HG02852 (cell line): ENCODE measurements around the gene DPF3.
A peak's percentile ranks its signal among the peaks of the same experiment; 100 is the strongest.

Experiments
- ATAC-seq: cut with Tn5 transposase; IDR thresholded peaks from one replicate; pipeline ENCODE4 v1.9.1; 2021; ENCODE audit warnings: mild to moderate bottlenecking, moderate library complexity; ENCODE audit not compliant: unreplicated experiment

DPF3 gene

DNA sequence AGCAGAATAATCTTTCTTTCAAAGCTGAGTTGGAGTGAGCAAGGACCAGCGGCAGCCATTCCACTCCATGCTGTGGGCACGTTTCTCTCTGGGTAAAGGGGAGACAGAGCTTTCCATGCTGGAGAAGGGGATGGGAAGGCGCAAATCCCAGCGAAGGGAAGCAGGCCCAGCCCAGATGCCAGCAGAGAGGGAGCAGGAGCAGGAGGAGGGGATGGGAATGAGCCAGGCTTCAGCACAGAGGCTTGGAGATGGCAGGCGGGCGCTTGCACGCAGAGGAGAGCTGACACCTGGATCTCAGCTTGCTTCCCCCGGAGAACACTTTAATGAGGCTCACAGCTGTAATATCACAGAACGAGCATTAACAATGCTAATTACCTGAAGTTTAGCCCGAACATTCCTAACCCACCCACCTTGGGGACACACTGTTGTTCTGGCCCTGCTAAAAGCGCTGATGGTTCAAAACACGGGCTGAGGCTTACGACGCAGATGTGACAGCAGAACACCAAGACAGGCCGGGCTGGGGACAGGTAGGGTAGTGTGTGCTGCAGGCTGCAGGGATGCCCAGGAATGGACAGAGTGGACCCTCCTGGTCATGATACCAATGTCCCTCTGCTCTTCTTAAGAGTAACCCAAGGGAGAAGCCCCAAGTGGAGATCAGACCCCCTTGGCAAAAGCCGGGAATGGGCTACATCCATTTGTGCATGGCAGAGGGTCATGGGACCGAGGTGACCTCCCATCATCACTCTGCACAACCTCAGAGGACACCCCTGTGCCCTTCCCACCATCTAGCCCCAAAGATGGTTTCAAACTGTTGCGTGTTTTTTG is 288.6 kb downstream of the DPF3 start:
- ATAC-seq: no peak

DNA sequence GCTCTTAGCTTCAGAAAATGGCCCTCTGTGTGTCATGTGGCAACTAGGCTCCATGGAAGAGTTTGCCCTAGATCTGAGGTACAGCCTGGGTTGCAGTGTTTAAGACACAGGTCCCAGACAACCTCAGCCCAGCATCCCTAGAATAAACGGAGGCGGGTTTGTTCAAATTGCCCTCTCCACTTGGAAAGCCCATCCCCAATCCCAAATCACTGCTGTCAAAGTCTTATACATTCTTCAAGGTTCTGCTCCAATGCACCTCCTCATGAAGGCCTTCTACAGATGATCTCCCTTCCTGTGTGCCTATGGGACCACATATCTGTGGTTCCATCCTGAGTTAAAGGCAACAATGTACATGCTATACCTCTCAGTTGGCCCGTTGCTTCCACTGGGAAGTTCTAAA is 289.8 kb downstream of the DPF3 start:
- ATAC-seq: no peak

DNA sequence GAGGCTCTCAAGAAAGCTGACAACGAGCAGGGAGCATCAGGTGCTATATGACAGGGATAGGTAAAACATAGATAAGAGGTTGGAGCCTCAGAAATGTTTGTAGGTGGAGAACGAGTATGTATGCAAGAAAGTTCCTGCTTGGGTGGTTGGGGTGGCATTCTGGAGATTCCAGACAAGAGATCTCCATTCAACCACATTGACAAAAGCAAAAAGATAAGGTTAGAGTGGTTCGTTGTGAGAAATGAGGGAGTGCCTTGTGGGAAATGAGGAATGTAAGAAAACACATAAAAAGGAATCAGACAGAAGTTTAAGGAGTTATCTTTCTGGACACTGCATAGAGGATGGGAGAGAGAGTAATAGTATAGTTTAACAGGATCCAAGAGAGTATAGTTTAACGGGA is 290.3 kb downstream of the DPF3 start:
- no peak for ATAC-seq

DNA sequence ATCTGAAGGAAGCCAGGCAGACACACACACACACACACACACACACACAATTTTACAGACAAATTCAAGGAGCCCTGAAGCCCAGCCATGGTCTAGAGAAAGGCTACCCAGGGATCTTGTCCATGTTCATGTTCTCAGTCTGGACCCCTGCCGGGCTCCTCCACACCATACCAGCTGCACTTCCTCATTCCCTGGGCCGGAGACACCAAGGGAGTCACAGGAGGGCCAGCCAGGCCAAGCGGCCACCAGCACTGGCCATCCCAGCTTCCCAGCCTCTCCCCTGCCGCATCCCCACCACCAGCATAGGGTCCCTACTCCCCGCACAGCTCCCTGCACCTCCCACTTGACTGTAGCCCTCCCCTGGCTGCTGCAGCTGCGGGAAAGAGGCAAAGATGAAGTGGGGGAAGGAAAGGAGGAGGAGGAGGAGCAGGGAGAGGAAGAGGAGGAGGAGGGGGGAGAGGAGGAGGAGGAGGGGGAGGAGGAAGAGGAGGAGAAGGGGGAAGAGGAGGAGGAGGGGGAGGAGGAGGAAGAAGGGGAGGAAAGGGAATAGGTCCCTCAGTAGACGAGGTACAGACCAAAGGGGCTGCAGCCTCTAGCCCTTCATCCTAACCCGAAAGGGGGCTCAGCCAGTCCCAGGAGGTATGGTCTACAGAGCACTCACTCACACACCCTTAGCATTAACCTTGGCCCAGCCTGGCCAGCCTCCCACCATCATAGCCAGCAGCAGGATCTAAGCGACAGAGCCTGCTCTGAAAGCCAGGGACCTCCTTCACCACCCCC is 293.2 kb downstream of the DPF3 start:
- ATAC-seq: no peak

DNA sequence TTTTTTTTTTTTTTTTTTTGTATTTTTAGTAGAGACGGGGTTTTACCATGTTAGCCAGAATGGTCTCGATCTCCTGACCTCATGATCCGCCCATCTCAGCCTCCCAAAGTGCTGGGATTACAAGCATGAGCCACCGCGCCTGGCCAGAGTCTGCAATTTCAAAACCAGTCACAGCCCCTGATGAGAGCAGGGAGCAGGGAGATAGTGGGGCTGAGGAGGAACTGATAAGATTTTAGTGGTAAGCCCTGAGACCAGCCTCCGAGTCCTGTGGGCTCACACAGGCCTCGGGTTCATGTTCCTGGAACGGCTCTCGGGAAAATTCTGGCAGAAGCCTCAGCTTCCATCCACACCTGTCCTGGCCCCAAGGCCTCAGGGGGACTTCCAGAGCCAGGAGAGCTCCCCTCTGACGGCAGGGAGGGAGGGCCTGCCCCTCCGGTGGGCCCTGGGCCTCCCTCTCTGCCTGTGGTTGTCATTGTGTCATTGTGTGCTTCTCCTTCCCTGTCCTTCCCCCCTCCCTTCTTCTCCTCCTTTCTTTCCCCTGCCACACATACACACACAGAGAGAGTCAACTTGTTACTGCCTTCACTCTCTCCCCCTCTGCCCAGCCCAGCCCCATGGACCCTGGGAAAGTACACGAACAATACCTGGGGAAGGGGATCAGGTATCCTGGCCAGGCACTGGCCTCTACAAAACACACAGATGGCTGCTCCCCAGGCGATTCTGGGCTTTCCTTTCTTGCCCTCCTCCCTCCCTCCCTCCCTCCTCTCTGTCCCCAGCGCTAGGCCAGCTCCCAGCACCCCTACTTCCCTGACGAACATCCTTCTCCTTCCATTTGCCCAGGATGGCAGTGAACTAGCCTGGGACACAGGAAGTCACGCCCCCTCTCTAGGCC is 294.1 kb downstream of the DPF3 start:
- ATAC-seq: no peak

DNA sequence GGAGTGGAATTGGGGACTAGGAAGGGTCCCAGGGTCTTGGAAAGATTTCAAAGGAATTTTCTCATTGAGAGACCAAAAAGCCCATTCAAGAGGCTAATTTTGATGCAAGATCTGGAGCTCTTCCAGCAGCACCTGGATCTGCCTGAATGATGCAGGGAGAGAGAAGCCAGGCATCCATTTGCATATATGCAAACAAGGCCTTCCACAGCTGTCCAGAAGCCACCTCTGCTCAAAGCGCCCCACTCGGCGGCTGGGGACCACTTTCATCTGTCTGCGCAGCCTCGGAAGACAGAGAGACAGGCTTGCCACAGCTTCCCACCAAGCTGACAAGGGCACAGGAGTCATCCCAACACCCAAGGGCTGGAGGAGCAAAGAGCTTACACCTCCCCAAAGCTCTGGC is 295.6 kb downstream of the DPF3 start:
- ATAC-seq: peak; percentile 66

DNA sequence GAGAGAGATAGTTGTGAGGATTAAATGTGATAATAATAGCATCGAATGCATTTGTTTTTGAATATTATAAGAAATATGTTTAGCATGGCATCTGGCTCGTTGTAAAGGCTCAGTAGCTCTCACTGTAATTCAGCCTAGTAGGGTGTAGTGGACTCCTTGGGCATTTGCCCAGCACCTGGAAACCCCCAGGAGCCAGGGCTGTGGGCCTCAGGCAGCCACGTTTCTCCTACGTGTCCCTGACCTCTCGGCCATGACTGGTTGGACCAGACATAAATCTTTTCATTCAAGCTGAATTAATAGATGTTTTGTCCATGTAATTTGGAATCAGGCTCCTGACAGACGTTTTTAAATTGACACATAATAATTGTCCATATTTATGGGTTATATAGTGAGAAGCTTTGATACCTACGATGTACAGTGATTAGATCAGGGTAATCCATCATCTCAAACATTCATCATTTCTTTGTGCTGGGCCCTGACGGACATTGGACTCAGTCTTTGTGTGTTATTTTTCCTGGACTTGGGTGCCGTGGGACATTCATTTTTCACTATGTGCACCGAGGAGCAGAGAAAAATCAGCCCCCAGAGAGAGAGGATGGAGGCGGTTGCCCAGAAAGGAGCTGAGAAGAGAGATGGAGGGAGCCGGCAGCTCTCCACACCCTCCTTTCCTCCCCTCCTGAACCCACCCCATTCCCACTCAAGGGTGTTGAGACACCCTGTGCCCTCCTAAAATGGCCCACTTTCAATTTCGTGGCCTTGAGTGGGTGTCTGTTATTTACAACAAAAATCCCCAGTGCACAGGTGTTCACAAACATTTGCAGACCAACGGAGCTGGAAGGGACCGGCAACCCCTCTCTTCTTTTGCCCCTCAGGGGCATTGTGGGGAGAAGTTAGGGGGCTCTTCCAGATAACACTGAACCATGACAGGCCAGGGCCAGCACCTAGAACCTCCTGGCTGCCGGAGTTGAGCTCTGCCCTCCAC is 296.4 kb downstream of the DPF3 start:
- peak; percentile 46 for ATAC-seq

DNA sequence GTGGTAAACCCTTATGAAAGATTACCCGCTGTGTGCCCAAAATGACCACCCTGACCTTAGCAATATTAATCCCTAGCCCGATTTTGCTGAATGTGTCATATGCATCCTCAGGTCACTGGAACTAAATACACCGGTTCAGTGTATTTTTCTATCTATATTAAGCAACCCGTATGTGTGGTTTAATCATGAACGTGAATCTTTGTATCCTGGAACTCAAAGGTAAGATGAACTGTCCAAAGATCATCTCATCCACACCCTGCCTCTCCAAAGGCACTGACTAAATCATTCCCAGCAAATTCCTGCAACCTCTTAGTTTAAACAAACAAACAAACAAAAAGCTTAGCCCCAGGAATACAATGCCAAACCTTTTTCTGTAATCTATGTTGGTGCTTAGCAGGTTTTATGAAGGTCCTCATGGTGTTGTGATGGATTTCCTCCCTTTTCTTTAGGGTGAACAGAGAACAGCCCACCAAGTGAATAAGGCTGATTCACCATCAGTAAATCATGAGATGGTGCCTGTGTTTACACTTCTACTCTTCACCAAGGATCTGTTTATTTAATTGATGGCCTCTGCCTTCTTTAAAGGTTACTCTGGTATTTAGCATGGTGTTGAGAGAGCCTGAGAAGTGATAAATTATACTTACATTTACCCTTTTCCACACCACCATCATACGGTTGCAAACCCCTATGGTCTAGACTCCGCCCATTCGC is 298.6 kb downstream of the DPF3 start:
- no peak for ATAC-seq

DNA sequence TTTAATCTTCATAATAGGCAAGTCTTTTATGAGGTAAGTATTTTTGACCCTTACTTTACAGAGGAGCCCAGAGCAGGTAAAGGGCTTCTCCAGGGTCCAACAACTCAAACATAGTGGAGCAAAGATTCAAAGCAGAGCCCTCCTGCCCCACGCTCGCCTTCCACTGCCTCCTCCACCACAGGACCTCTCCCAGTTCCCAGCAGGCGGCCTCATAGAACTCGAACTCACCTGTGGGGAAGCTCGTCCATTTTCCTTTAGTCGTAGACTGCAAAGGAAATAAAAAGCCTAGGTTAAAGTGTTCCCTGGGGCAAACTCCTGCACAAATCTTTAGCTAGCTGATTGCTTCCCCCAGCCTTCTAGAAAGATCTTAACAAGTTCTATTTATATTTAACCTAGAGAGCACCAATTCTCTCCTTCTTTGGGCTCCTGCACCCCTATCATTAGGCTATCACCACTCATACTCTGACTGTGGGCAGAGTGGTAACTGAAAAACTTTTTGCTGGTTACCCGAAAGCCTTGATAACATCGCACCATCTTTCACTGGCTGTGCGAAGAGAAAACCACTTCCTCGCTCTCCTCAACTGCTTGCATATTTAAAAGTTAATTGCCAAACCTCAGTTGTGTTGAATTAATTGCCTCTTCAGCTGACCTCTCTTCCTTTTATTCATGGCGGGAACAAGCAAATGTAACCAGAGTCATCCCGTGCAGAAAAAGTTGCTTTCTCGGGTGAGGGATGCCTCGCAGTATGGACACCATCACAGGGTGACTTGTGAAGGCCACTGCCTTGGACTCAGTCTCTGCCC is 299.6 kb downstream of the DPF3 start:
- ATAC-seq: no peak

DNA sequence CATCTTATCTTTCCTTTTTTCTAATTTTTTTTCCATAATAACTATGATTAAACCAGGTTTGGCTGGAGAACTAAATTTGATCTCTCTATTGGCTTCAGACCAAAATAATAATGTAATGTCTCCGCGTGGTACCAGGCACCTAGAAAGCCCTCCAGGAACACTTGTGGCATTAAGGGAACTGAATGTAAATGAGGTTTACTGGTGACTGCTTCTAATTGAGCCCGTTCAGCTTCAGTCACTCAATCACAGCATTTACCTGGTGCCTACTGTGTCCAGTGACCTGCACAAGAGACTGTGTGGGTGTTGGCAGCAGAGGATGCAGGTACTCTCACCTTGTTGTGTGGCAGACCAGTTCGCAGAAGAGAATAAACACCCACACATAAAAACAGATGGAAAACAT is 302.5 kb downstream of the DPF3 start:
- no peak for ATAC-seq

DNA sequence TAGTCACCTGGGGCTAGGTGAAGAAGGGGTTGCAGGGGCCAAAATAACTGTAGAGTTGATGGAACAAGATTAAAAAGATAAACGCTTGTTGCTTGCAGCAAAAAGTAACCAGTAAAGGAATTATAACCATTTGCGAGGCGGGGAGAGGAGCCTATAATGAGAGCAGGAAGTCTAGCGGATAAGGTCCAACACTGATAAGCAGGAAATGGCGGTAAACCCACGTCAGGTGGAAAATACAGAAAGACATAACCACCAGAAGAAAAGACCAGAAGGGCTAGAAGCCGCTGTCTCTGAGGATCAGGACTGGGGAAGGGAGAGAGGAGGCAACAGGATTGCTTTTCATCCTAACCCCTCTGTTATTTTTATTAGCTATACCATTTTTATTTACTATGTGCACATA is 303.3 kb downstream of the DPF3 start:
- no peak for ATAC-seq

DNA sequence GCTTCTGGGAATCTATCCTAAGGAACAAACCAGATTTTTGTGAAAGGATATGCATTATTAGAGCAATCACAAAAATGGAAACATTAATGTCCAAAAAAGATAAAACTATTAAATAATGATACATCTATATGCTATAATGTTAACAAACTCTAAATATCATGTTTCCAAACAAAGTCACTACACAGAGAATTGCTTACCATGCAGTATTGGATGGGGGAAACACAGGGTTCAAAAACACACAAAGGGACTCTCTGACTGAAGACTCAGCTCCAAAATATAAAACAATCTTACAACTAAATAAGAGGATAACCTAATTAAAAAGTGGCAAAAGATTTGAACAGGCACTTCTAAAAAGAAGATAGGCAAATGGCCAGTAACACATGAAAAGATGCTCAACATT is 304.2 kb downstream of the DPF3 start:
- ATAC-seq: no peak

DNA sequence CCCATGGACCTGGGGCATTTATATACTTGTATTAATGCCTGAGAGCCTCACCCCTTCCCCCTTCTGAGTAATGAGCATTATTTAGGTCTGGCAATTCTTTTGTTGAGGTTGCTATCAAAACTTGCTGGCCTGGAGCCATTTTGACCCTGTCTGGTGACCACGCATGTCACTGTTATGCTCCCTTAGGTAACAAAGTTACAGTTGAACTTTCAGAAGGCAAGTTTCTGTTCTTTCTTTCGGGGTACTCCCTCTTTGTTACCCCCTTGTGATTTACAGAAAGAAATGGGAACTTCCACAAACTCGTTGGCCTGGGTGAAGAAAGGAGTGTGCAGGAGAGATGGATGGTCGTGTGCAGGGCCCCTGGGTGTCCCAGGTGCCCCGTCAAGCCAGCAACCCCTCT is 305.4 kb downstream of the DPF3 start:
- no peak for ATAC-seq

DNA sequence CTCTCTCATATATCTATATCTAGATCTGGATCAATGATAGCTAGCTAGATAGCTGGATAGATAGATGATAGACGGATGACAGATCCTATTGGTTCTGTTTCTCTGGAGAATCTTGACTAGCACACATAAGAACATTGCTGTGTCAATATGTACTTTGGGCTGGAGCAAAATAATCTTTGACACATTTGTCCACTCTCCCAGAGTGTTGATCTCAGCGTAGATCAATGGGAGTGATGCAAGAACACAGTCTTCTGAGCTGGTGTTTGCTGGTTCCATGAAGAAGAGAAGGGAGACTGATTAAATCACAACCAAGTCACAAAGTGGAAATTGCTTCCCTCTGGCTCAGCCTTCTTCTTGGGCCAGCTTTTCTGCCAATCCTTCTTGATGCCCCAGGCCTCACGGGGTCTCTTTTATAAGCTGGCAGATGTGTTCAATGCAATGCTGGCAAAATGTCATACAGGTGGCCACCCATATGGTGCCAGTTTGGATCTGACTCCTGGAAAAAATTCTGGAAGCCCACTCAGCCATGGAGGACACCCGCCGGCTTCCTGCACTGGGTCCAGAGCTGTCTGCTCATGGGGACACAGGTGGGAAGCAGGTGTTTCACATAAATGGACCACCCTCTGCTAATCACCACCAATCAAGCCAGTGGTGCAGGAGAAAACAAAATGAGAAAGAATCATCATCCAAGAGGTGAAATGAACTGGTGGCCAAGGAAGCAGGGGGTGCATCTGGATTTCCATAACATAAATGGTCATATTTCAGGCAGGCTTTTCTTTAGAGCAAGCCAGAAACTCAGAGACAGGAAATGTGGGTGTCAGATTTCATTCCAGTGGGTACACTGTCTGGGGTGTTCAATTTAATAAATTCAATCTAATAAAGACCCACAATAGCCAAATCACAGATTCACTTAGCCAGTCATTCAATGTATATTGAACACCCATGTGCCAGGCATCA is 310.3 kb downstream of the DPF3 start:
- ATAC-seq: no peak

DNA sequence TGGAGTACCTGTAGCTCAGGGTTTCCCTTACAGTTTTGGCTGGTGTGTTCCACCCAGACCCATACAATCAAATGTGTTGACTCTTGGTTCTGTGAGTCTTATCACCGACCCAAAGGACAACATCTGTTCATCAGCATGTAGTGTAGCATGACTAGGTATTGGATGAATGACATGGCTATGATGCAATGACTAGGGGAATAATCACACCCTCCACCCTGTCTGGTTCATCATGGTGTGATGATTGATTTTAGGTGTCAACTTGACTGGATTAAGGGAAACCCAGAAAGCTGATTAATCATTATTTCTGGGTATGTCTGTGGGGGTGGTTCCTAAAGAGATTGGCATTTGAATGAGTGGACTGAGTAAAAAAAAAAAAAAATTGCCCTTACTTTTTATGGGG is 311.3 kb downstream of the DPF3 start:
- ATAC-seq: no peak

DNA sequence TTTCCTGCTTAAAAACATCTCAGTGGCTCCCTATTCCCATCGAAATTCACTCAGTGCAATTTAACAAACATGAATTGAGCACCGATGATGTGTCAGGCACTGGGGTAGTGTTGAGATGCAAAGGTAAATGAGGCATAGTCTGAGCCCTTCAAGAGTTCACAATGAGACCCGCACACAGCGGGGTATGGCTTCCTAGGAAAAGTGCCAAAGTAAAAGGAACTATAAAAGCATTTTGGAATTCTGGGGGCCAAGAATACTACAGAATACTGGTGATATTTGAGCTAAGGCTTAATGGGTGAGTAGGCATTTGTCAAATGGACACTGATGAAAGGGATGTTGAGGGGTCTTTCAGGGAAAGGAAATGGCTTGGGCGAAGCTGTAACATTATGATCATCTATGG is 315.4 kb downstream of the DPF3 start:
- no peak for ATAC-seq

DNA sequence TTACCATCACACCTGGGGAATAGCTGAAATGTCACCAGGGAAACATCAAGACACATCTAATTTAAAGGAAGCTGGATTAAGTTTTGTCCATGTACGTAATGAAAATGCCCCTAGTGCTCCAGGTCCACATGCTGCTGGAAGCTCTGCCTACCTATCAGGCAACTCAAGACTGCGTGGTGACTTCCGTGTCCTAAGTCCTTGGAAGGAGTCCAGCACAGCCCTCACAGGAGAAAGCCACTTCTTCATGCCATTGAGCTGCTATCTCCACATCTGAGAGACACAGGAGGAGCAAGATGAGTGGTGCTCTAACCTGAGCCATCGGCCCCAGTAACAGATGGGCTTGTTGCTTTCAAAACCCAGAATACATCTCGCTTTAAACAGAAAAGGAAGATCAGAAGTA is 316.4 kb downstream of the DPF3 start:
- no peak for ATAC-seq

DNA sequence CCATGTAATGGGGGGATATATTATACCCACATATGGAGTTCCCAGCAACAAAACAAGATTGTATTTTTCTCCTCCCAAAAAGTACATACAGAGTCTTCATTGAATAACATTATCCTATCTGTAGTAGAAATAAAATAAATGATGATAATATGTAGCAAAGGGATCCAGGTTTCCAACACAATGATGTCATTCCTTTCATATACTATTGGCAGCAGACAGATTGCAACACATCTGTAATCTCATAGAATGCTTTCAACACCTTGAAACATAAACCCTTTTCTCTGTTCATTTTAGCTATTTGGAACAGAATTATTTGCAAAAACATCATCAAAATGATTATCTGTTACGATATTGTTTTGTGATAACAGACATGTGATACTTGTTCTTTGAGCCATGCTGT is 317.6 kb downstream of the DPF3 start:
- no peak for ATAC-seq
